Measurements from ENCODE around the gene LRRC8D.

- TF ChIP-seq FOXM1 (IDR thresholded peaks at IDR 0.05; ENCODE audit: low read depth) (no peak), FOXM1 (CRISPR knock-in tag; IDR thresholded peaks at IDR 0.05; ENCODE audit: low read depth) (no peak), TCF3 (CRISPR knock-in tag; IDR thresholded peaks at IDR 0.05) (no peak), SETDB1 (IDR thresholded peaks at IDR 0.05; ENCODE audit: low read length) (no peak), NRF1 (conservative IDR thresholded peaks at IDR 0.05 in 1 of 2, IDR thresholded peaks at IDR 0.05 in 1 of 2) (no peak), EP300 (IDR thresholded peaks at IDR 0.05; ENCODE audit: low read length) (no peak), HOMEZ (CRISPR knock-in tag; IDR thresholded peaks at IDR 0.05) (no peak), IRF9 (tag; IDR thresholded peaks at IDR 0.05) (no peak)
Observed at GRCh38 chr1:89898150-89898549, 77.3 kb downstream of the LRRC8D start.
